NCI-H146 treated with DMSO at 0.1 percent for 48 hours (cell line): ENCODE measurements around the gene GALNT10.

ENCODE experiments used
- DNase-seq: peaks from one replicate; lab custom pipeline; 2025; ENCODE audit not compliant: unreplicated experiment; lab: John Stamatoyannopoulos, UW

The GALNT10 gene

GRCh38 chr5:154461531-154461930 is 271.0 kb downstream of the GALNT10 start:
- no peak for DNase-seq

GRCh38 chr5:154464438-154464837 is 273.9 kb downstream of the GALNT10 start:
- no peak for DNase-seq

- DNase-seq, result no peak
These were observed 274.6 kb downstream of the GALNT10 start for GRCh38 chr5:154465169-154465568.

GRCh38 chr5:154466147-154466546 is 275.6 kb downstream of the GALNT10 start:
- DNase-seq, result no peak

- DNase-seq, result no peak
These were observed 276.1 kb downstream of the GALNT10 start for GRCh38 chr5:154466671-154467070.

GRCh38 chr5:154467655-154468354 is 277.3 kb downstream of the GALNT10 start:
- peak; percentile 11 for DNase-seq

GRCh38 chr5:154470137-154470536 is 279.6 kb downstream of the GALNT10 start:
- DNase-seq, result no peak
